Measurements from ENCODE around the gene PLPP4. TPM values are rescaled to one million over a fixed set of nuclear protein-coding genes. Genes with fewer than 3 reads are reported as not detected.

PLPP4 gene
- total and polyA plus RNA-seq, 2 donors: 0.52 to 3.6 TPM

DNA sequence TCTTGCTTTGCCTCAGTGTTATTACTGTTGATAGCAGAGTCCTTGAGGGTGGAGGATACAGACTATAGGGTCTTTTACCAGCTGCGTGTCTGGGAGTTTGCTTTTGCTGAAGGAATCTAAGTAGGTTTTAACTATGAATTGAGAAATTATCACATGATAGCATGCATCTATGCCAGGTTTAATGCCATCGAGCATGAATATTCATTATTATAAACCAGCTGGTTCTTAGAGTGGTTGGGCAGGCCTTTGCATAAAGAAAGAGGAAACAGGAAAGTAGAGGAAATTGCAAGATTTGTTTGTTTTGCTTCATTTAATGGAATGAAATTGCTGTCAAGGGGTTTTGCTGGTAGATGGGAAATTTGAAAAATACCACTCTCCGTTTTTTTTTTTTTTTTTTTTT lies 70.7 kb downstream of the PLPP4 start:
- no peaks in the 10 kb centered on the region for H3K4me1 ChIP-seq (ENCODE audit: insufficient read depth)
- WGBS: 76% methylated on average over 3 of the region's 3 CpGs
- no peak for DNase-seq (ENCODE audit: extremely low spot score)
- no peak overlapping the region for H3K4me3 ChIP-seq (ENCODE audit: low read depth, low read length)
- H3K27ac ChIP-seq (ENCODE audit: low read depth): no peak overlapping the region
- H3K36me3 ChIP-seq (ENCODE audit: insufficient read depth): no peaks in the 10 kb centered on the region

GRCh38 chr10:120530699-120531098 lies 73.7 kb downstream of the PLPP4 start:
- H3K36me3 ChIP-seq (ENCODE audit: insufficient read depth): no peaks in the 10 kb centered on the region
- no peaks in the 10 kb centered on the region for H3K4me1 ChIP-seq (ENCODE audit: insufficient read depth)
- 88% methylated on average over 1 of the region's 1 CpG for WGBS
- DNase-seq (ENCODE audit: extremely low spot score): no peak
- no peak overlapping the region for H3K27ac ChIP-seq (ENCODE audit: low read depth)
- no peak overlapping the region for H3K4me3 ChIP-seq (ENCODE audit: low read depth, low read length)

GRCh38 chr10:120538091-120538490 lies 81.1 kb downstream of the PLPP4 start:
- H3K4me1 ChIP-seq (ENCODE audit: insufficient read depth): no peaks in the 10 kb centered on the region
- 78% methylated on average over 2 of the region's 2 CpGs for WGBS
- no peak for DNase-seq (ENCODE audit: extremely low spot score)
- H3K4me3 ChIP-seq (ENCODE audit: low read depth, low read length): no peak overlapping the region
- H3K27ac ChIP-seq (ENCODE audit: low read depth): no peak overlapping the region
- H3K36me3 ChIP-seq (ENCODE audit: insufficient read depth): no peaks in the 10 kb centered on the region

DNA sequence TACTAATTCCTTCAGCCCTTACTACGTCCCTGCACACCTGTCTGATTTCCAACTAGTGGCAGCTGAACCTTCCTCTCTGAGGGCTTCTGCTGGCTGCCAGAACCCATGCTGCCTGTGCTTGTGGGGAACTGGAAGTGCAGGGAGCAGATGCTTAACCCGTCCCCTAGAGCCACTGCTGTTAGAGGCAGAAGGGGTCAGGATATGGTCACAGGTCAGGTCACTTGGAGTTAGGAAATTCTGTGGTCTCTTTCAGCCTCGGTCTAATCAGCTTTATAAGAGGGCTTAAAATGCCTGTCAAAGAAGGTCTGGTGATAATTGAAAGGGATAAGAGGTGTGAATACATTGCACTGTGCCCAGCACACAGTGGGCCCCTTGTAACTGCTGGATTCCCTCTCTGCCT lies 82.0 kb downstream of the PLPP4 start:
- no peak overlapping the region for H3K4me3 ChIP-seq (ENCODE audit: low read depth, low read length)
- H3K36me3 ChIP-seq (ENCODE audit: insufficient read depth): no peaks in the 10 kb centered on the region
- DNase-seq (ENCODE audit: extremely low spot score): no peak
- H3K4me1 ChIP-seq (ENCODE audit: insufficient read depth): no peaks in the 10 kb centered on the region
- 22% methylated on average over 3 of the region's 3 CpGs for WGBS
- H3K27ac ChIP-seq (ENCODE audit: low read depth): no peak overlapping the region

DNA sequence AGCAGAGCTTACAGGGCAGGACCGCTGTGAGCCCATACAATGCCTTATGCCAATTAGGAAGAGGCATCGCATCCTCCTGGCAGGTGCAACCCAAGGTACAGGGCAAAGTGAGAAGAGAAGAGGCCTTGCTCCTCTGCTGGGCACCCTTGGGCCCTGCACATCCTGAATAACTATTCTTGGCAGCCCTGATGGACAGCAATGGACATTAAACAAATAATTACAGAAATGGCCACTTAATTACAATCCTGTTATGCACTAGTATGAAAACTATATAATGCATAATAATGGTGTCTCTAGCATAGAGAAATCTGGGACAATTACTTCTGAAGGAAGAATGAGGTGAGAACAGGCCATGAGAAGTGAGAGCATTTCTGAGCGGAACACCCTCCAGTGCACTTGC lies 83.5 kb downstream of the PLPP4 start:
- 92% methylated on average over 3 of the region's 3 CpGs for WGBS
- no peaks in the 10 kb centered on the region for H3K4me1 ChIP-seq (ENCODE audit: insufficient read depth)
- no peak for DNase-seq (ENCODE audit: extremely low spot score)

DNA sequence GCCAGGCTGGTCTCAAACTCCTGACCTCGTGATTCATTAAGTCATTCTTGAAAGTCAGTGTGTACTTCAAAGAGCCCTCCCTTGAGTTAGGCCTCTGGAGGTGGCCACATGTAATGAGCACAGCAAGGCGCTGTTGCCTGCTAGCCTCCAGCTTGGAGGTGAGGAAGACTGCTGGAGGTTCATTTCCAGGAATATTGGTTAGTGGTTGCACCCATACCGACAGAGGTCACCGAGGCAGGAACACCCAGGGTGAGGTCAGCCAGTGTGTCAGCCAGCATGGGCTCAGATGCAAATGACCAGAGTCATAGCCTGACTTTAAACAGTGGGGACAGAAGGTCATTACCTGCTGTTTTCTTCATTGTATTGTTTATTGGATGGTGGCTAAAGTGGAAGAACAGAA lies 85.0 kb downstream of the PLPP4 start:
- 79% methylated on average over 4 of the region's 4 CpGs for WGBS
- H3K36me3 ChIP-seq (ENCODE audit: insufficient read depth): no peaks in the 10 kb centered on the region
- H3K4me1 ChIP-seq (ENCODE audit: insufficient read depth): no peaks in the 10 kb centered on the region
- no peak for DNase-seq (ENCODE audit: extremely low spot score)
- no peak overlapping the region for H3K27ac ChIP-seq (ENCODE audit: low read depth)
- no peak overlapping the region for H3K4me3 ChIP-seq (ENCODE audit: low read depth, low read length)

More for the DNA sequence above, 83.5 kb downstream of the PLPP4 start:
- Histone ChIP-seq H3K27ac (ENCODE audit: low read depth) (no peak overlapping the region), H3K4me3 (ENCODE audit: low read depth, low read length) (no peak overlapping the region), H3K36me3 (ENCODE audit: insufficient read depth) (no peaks in the 10 kb centered on the region)

- H3K27ac ChIP-seq (ENCODE audit: low read depth): no peak overlapping the region
- DNase-seq (ENCODE audit: extremely low spot score): no peak
- 81% methylated on average over 7 of the region's 7 CpGs for WGBS
- H3K4me1 ChIP-seq (ENCODE audit: insufficient read depth): no peaks in the 10 kb centered on the region
- H3K4me3 ChIP-seq (ENCODE audit: low read depth, low read length): no peak overlapping the region
- H3K36me3 ChIP-seq (ENCODE audit: insufficient read depth): no peaks in the 10 kb centered on the region
These were observed 85.6 kb downstream of the PLPP4 start for GRCh38 chr10:120542591-120542990.

DNA sequence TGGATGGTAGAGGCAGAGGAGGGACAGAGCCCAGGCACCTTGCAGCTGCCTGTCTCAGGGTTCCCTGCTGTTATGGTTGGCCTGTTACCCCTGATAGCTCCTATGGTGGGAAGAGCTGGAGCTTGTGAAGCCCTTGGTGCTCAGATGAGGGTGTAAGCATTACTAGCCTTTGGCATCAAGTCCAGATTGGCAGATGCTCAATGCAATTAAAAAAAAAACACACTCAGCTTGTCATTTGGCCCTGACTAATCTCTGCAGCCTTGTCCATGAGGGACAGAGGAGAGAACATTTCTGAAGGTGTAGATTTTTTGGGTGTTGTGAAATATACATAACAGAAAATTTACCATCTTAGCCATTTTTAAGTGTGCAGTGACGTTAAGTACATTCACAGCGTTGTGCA lies 86.3 kb downstream of the PLPP4 start:
- Histone ChIP-seq H3K36me3 (ENCODE audit: insufficient read depth) (no peaks in the 10 kb centered on the region), H3K27ac (ENCODE audit: low read depth) (no peak overlapping the region), H3K4me1 (ENCODE audit: insufficient read depth) (no peaks in the 10 kb centered on the region), H3K4me3 (ENCODE audit: low read depth, low read length) (no peak overlapping the region)
- no peak for DNase-seq (ENCODE audit: extremely low spot score)
- 91% methylated on average over 2 of the region's 2 CpGs for WGBS

GRCh38 chr10:120548210-120548609 lies 91.2 kb downstream of the PLPP4 start:
- Histone ChIP-seq H3K36me3 (ENCODE audit: insufficient read depth) (no peaks in the 10 kb centered on the region), H3K4me1 (ENCODE audit: insufficient read depth) (no peaks in the 10 kb centered on the region), H3K27ac (ENCODE audit: low read depth) (no peak overlapping the region), H3K4me3 (ENCODE audit: low read depth, low read length) (no peak overlapping the region)
- no peak for DNase-seq (ENCODE audit: extremely low spot score)
- 80% methylated on average over 4 of the region's 4 CpGs for WGBS

DNA sequence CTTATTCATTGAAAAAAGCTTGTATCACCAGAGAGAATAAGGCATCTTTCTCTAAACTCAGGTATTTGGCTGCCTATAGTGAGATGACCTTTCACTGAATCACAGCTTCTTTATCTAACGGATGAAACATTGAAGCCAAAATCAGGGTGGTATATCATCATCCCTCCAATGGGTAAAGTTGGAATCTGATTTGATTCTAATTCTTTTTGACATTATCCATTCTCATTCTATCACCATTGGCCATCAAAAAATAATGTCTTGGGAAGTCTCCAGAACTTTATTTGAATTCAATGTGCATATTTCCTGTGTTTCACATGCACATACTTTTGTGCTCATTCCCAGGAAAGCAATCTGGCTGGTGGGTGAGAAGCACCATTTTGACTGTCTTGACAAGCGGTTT lies 95.2 kb downstream of the PLPP4 start:
- Histone ChIP-seq H3K36me3 (ENCODE audit: insufficient read depth) (no peaks in the 10 kb centered on the region), H3K4me3 (ENCODE audit: low read depth, low read length) (no peak overlapping the region), H3K27ac (ENCODE audit: low read depth) (no peak overlapping the region), H3K4me1 (ENCODE audit: insufficient read depth) (no peaks in the 10 kb centered on the region)
- 74% methylated on average over 2 of the region's 2 CpGs for WGBS
- DNase-seq (ENCODE audit: extremely low spot score): no peak

DNA sequence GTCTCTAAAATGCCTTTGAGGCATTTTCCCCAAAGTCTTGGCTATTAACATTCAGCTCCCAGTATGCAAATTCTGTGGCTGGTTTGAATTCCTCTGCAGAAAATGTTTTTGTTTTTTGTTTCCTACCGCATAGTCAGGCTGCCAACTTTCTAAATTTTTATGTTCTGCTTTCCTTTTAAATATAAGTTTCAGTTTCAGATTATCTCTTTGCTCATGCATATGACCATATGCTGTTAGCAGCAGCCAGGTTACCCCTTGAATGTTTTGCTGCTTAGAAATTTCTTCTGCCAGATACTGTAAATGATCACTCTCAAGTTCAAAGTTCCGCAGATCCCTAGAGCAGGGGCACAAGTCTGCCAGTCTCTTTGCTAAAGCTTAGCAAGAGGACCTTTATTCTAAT lies 96.9 kb downstream of the PLPP4 start:
- Histone ChIP-seq H3K4me1 (ENCODE audit: insufficient read depth) (no peaks in the 10 kb centered on the region), H3K27ac (ENCODE audit: low read depth) (no peak overlapping the region), H3K36me3 (ENCODE audit: insufficient read depth) (no peaks in the 10 kb centered on the region), H3K4me3 (ENCODE audit: low read depth, low read length) (no peak overlapping the region)
- 91% methylated on average over 2 of the region's 2 CpGs for WGBS
- DNase-seq (ENCODE audit: extremely low spot score): no peak

GRCh38 chr10:120555436-120555835 lies 98.4 kb downstream of the PLPP4 start:
- Histone ChIP-seq H3K27ac (ENCODE audit: low read depth) (no peak overlapping the region), H3K36me3 (ENCODE audit: insufficient read depth) (no peaks in the 10 kb centered on the region), H3K4me3 (ENCODE audit: low read depth, low read length) (no peak overlapping the region), H3K4me1 (ENCODE audit: insufficient read depth) (no peaks in the 10 kb centered on the region)
- WGBS: 76% methylated on average over 4 of the region's 4 CpGs
- no peak for DNase-seq (ENCODE audit: extremely low spot score)

- no peak overlapping the region for H3K27ac ChIP-seq (ENCODE audit: low read depth)
- WGBS: 21% methylated on average over 2 of the region's 2 CpGs
- H3K4me3 ChIP-seq (ENCODE audit: low read depth, low read length): no peak overlapping the region
- no peaks in the 10 kb centered on the region for H3K4me1 ChIP-seq (ENCODE audit: insufficient read depth)
- DNase-seq (ENCODE audit: extremely low spot score): no peak
- no peaks in the 10 kb centered on the region for H3K36me3 ChIP-seq (ENCODE audit: insufficient read depth)
These were observed 99.0 kb downstream of the PLPP4 start for GRCh38 chr10:120555842-120556532.

DNA sequence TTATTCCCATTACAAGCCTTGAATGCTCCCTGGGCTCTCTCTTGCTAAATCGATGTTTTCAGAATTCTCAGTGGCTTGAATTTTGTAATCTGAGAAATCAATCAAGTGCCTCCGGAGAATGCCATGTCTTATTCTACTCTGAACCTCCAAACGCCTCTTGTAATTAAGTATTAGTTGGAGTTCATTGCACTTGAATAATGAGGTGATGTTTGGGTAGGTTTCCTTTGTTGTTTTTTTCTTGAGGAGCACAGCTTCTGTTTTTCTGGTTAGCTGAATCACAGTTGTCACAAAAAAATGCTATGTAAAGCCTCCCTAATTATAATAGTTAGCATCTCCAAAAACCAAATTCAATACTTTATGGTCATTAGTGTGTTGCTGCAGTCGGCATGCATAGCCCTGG lies 100.3 kb downstream of the PLPP4 start:
- Histone ChIP-seq H3K36me3 (ENCODE audit: insufficient read depth) (no peaks in the 10 kb centered on the region), H3K4me3 (ENCODE audit: low read depth, low read length) (no peak overlapping the region), H3K27ac (ENCODE audit: low read depth) (no peak overlapping the region), H3K4me1 (ENCODE audit: insufficient read depth) (no peaks in the 10 kb centered on the region)
- WGBS: 63% methylated on average over 4 of the region's 4 CpGs
- DNase-seq (ENCODE audit: extremely low spot score): no peak

- no peak overlapping the region for H3K27ac ChIP-seq (ENCODE audit: low read depth)
- H3K4me1 ChIP-seq (ENCODE audit: insufficient read depth): no peaks in the 10 kb centered on the region
- DNase-seq (ENCODE audit: extremely low spot score): no peak
- H3K36me3 ChIP-seq (ENCODE audit: insufficient read depth): no peaks in the 10 kb centered on the region
- 83% methylated on average over 11 of the region's 11 CpGs for WGBS
- H3K4me3 ChIP-seq (ENCODE audit: low read depth, low read length): no peak overlapping the region
These were observed 102.8 kb downstream of the PLPP4 start for GRCh38 chr10:120559800-120560199.
